ENCODE data around the gene OPTC. TPM values are rescaled to one million over a fixed set of nuclear protein-coding genes. Genes with fewer than 3 reads are reported as not detected.

OPTC gene
- total RNA-seq, 1 donor from 2014 or later = not detected

DNA sequence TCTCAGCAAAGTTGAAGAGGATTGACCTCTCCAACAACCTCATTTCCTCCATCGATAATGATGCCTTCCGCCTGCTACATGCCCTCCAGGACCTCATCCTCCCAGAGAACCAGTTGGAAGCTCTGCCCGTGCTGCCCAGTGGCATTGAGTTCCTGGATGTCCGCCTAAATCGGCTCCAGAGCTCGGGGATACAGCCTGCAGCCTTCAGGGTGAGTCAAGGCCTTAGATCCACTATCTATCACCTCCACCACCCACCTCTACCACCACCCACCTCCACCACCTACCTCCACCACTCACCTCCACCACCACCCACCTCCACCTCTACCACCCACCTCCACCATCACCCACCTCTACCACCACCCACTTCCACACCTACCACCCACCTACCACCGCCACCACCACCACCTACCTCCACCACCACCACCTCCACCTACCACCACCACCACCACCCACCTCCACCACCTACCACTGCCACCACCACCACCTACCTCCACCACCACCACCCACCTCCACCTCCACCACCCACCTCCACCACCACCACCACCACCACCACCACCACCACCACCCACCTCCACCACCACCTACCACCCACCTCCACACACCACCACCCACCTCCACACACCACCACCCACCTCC is 5.8 kb downstream of the OPTC start:
- Mint-ChIP-seq H3K9me3 (ENCODE audit: low read depth) (no peaks in the 10 kb centered on the region), H3K27me3 (peaks cover 24% of the 10 kb centered on the region), H3K36me3 (ENCODE audit: insufficient read depth) (no peaks in the 10 kb centered on the region), H3K27ac (no peak overlapping the region), H3K4me3 (ENCODE audit: low read depth) (no peak overlapping the region), H3K4me1 (ENCODE audit: low read depth) (no peaks in the 10 kb centered on the region)
- TF ChIP-seq, protein P1, sequence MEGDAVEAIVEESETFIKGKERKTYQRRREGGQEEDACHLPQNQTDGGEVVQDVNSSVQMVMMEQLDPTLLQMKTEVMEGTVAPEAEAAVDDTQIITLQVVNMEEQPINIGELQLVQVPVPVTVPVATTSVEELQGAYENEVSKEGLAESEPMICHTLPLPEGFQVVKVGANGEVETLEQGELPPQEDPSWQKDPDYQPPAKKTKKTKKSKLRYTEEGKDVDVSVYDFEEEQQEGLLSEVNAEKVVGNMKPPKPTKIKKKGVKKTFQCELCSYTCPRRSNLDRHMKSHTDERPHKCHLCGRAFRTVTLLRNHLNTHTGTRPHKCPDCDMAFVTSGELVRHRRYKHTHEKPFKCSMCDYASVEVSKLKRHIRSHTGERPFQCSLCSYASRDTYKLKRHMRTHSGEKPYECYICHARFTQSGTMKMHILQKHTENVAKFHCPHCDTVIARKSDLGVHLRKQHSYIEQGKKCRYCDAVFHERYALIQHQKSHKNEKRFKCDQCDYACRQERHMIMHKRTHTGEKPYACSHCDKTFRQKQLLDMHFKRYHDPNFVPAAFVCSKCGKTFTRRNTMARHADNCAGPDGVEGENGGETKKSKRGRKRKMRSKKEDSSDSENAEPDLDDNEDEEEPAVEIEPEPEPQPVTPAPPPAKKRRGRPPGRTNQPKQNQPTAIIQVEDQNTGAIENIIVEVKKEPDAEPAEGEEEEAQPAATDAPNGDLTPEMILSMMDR (IDR thresholded peaks at IDR 0.05; ENCODE audit: unreplicated experiment) = no peak
- DNase-seq (ENCODE audit: low spot score, unreplicated experiment) = no peak

DNA sequence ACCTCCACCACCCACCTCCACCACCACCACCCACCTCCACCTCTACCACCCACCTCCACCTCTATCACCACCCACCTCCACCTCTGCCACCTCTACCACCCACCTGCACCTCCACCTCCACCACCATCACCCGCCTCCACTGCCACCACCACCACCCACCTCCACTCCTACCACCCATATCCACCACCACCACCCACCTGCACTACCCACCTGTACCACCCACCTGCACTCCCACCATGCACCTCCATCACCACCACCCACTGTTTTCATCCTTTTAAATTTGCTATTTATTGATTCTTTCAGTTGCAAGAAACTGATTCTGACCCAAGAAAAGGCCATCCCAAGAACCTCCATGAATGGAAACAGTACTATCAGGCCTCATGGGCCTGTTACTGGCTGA is 6.3 kb downstream of the OPTC start:
- TF ChIP-seq, protein P1 (IDR thresholded peaks at IDR 0.05; ENCODE audit: unreplicated experiment) = no peak
- peaks cover 24% of the 10 kb centered on the region for H3K27me3 Mint-ChIP-seq
- H3K4me1 Mint-ChIP-seq (ENCODE audit: low read depth) = no peaks in the 10 kb centered on the region
- H3K9me3 Mint-ChIP-seq (ENCODE audit: low read depth) = no peaks in the 10 kb centered on the region
- H3K36me3 Mint-ChIP-seq (ENCODE audit: insufficient read depth) = no peaks in the 10 kb centered on the region
- no peak overlapping the region for H3K4me3 Mint-ChIP-seq (ENCODE audit: low read depth)
- DNase-seq (ENCODE audit: low spot score, unreplicated experiment) = no peak
- no peak overlapping the region for H3K27ac Mint-ChIP-seq

DNA sequence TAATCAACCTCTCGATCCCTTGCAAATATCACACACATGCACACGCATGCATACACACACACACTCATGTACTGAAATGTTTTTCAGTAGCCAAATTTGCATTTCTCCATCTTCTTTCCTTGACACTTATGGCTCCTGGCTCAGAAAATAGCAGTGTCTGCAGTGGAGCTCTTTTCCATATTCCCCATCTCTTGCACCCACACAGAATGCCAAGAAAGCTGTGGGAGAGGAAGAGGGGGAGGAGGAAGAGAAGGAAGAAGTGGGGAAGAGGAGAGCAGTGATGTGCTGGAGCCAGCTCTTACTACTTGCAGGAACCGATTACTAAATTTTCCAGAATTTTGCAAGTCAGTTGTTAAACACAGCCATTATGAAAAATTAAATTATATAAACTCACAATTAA is 9.9 kb downstream of the OPTC start:
- Mint-ChIP-seq H3K9me3 (ENCODE audit: low read depth) (no peaks in the 10 kb centered on the region), H3K27ac (no peak overlapping the region), H3K27me3 (peaks cover 22% of the 10 kb centered on the region), H3K4me3 (ENCODE audit: low read depth) (no peak overlapping the region), H3K36me3 (ENCODE audit: insufficient read depth) (no peaks in the 10 kb centered on the region), H3K4me1 (ENCODE audit: low read depth) (peaks cover 6% of the 10 kb centered on the region)
- TF ChIP-seq, protein P1 (IDR thresholded peaks at IDR 0.05; ENCODE audit: unreplicated experiment) = no peak
- no peak for DNase-seq (ENCODE audit: low spot score, unreplicated experiment)

DNA sequence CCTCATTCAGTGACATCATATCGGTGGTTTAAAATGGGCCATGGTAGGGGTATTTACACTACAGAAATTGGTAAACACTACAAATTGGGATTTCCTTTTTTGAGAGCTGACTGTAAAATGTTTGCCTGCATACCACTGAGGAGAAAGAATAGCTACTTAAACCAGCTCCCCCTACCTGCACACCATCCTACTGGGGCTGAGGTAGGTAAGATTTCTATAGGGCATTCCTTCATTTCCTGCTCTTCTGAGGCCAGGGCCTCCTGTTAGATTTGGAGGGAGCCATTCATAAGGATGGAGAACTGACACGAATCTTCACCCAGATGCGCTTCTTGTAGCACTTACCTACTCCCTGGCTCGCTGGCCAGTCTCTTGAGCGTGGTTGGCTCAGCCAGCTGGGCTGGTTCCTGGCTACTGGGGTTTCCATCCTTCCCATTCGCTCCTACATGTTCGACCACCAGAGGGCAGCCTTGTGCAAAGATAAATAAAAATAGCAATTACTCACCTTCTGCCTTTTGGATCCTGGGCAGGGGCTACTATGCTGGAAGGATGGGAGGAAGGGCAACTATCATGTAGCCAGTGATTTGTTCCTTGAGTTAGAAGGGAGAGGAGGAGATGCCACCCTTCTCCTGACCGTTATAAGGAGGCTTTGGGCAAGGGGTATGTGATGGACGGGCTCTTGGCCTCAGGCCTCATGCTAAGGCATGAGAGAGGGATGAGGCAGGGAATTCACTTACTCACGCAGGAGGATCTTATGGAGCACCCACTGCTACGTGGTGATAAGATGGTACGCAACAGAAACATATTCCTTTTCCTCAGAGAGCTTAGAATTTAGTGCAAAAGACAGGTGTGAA is 10.7 kb downstream of the OPTC start:
- Mint-ChIP-seq H3K27me3 (peaks cover 22% of the 10 kb centered on the region), H3K36me3 (ENCODE audit: insufficient read depth) (no peaks in the 10 kb centered on the region), H3K4me3 (ENCODE audit: low read depth) (no peak overlapping the region), H3K27ac (no peak overlapping the region), H3K9me3 (ENCODE audit: low read depth) (no peaks in the 10 kb centered on the region), H3K4me1 (ENCODE audit: low read depth) (peaks cover 8% of the 10 kb centered on the region)
- TF ChIP-seq, protein P1 (IDR thresholded peaks at IDR 0.05; ENCODE audit: unreplicated experiment) = peak; percentile 88
- peak; percentile 75 for DNase-seq (ENCODE audit: low spot score, unreplicated experiment)

DNA sequence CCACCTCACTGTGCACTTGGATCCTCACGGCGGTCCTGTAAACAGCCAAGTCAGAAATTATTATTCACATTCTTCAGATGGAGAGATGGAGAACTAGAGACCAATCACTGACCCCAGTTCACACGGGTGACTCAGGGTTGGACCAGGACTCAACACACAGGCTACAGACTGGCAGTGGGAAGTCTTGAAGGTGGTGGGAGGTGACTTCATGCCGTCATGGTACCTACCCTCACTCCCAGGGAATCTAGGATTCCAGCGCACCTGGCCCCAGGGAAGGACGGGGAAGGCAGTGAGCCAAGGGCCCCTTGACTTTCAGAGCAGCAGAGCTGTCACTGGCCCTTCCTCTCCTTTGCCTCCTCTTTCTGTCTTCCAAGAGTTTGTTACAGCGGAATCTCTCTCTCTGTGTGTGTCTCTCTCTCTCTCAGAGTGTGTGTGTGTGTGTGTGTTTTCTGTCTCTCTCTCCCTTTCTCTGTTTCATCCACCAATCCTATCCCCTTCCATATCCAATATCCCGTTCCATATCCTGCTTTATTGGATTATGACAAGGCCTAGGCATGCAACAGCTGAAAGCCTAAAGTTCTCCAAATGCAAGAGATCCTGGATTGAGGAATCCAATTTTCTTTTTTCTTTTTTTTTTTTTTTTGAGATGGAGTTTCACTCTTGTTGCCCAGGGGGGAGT is 11.7 kb downstream of the OPTC start:
- peaks cover 8% of the 10 kb centered on the region for H3K4me1 Mint-ChIP-seq (ENCODE audit: low read depth)
- no peaks in the 10 kb centered on the region for H3K9me3 Mint-ChIP-seq (ENCODE audit: low read depth)
- DNase-seq (ENCODE audit: low spot score, unreplicated experiment) = no peak
- H3K4me3 Mint-ChIP-seq (ENCODE audit: low read depth) = no peak overlapping the region
- no peak overlapping the region for H3K27ac Mint-ChIP-seq
- H3K36me3 Mint-ChIP-seq (ENCODE audit: insufficient read depth) = no peaks in the 10 kb centered on the region
- H3K27me3 Mint-ChIP-seq = peaks cover 24% of the 10 kb centered on the region
- TF ChIP-seq, protein P1 (IDR thresholded peaks at IDR 0.05; ENCODE audit: unreplicated experiment) = no peak
